Activated naive CD4-positive, alpha-beta T cell treated with anti-CD3 and anti-CD28 coated beads, Interleukin-2, amount 10 ng/mL, durations not matched to agents 7 days and 5 days (primary cell): ENCODE results near the gene AZU1.

Experiments used
- CTCF ChIA-PET: fragments of 350-600 bp; sonication (Branson Sonifier 250); formaldehyde crosslinking; loops from one replicate; lab custom pipeline; 2021; ENCODE audit warnings: antibody characterized with exemption; lab: Charles Lee
- DNase-seq: peaks from one replicate; pipeline ENCODE4 v3.0.0-alpha.2; 2020
- H3K27ac Mint-ChIP-seq: one replicate; pipeline ENCODE4 v1.8.0; 2021; ENCODE audit warnings: mild to moderate bottlenecking, moderate library complexity, mixed read lengths
- H3K27me3 Mint-ChIP-seq: one replicate; pipeline ENCODE4 v1.8.0; 2021; ENCODE audit warnings: mild to moderate bottlenecking, mixed read lengths
- H3K36me3 Mint-ChIP-seq: one replicate; pipeline ENCODE4 v1.8.0; 2021; ENCODE audit warnings: mixed read lengths
- H3K4me1 Mint-ChIP-seq: one replicate; pipeline ENCODE4 v1.8.0; 2021; ENCODE audit warnings: mixed read lengths
- H3K4me3 Mint-ChIP-seq: one replicate; pipeline ENCODE4 v1.8.0; 2021; ENCODE audit warnings: mild to moderate bottlenecking, moderate library complexity, mixed read lengths
- H3K9me3 Mint-ChIP-seq: one replicate; pipeline ENCODE4 v1.8.0; 2021; ENCODE audit warnings: mixed read lengths

AZU1 gene

GRCh38 chr19:801861-802497 lies 25.7 kb upstream of the AZU1 start:
- H3K4me3 Mint-ChIP-seq: peak overlapping the region; percentile 59
- H3K36me3 Mint-ChIP-seq: peaks cover 44% of the 10 kb centered on the region
- DNase-seq: no peak
- H3K4me1 Mint-ChIP-seq: peaks cover 42% of the 10 kb centered on the region
- CTCF ChIA-PET: interaction anchor here (0.5 kb wide), 1 partner anchor 36 kb away, joined by 3 read pairs; no protein-coding TSS in a partner anchor
- H3K27ac Mint-ChIP-seq: peak overlapping the region; percentile 69
- H3K27me3 Mint-ChIP-seq: peaks cover 1% of the 10 kb centered on the region
- no peaks in the 10 kb centered on the region for H3K9me3 Mint-ChIP-seq

- Mint-ChIP-seq H3K4me1 (peaks cover 47% of the 10 kb centered on the region), H3K4me3 (no peak overlapping the region), H3K27ac (no peak overlapping the region), H3K9me3 (no peaks in the 10 kb centered on the region), H3K36me3 (peaks cover 50% of the 10 kb centered on the region), H3K27me3 (no peaks in the 10 kb centered on the region)
- no peak for DNase-seq
- CTCF ChIA-PET: no interaction called here
Measured at GRCh38 chr19:802498-803098, 25.0 kb upstream of the AZU1 start.

- Mint-ChIP-seq H3K27me3 (no peaks in the 10 kb centered on the region), H3K36me3 (peaks cover 56% of the 10 kb centered on the region), H3K9me3 (no peaks in the 10 kb centered on the region), H3K27ac (no peak overlapping the region), H3K4me3 (no peak overlapping the region), H3K4me1 (peaks cover 48% of the 10 kb centered on the region)
- CTCF ChIA-PET: no interaction called here
- DNase-seq: no peak
Measured at GRCh38 chr19:803099-803561, 24.5 kb upstream of the AZU1 start.

GRCh38 chr19:803686-804418 lies 23.8 kb upstream of the AZU1 start:
- H3K36me3 Mint-ChIP-seq: peaks cover 53% of the 10 kb centered on the region
- peaks cover 48% of the 10 kb centered on the region for H3K4me1 Mint-ChIP-seq
- CTCF ChIA-PET: no interaction called here
- no peak overlapping the region for H3K4me3 Mint-ChIP-seq
- H3K27ac Mint-ChIP-seq: no peak overlapping the region
- DNase-seq: no peak
- no peaks in the 10 kb centered on the region for H3K27me3 Mint-ChIP-seq
- no peaks in the 10 kb centered on the region for H3K9me3 Mint-ChIP-seq

DNA sequence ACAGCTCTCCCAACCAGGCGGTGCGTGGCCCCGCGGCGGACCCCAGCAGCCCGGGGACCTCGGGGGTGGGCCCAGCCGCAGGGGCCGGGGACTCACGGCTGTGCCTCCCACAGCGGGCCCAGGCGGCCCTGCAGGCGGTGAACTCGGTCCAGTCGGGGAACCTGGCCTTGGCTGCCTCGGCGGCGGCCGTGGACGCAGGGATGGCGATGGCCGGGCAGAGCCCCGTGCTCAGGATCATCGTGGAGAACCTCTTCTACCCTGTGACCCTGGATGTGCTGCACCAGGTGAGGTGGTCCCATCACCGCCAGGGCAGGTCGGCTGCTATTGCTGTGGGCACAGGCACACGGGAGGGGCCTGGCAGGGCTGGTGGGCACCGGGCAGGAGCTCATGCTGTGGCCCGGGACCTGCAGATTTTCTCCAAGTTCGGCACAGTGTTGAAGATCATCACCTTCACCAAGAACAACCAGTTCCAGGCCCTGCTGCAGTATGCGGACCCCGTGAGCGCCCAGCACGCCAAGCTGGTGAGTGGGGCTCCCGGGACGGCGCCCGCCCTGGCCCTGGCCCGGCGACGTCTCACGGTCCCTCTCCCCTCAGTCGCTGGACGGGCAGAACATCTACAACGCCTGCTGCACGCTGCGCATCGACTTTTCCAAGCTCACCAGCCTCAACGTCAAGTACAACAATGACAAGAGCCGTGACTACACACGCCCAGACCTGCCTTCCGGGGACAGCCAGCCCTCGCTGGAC lies 23.0 kb upstream of the AZU1 start:
- DNase-seq: no peak
- H3K9me3 Mint-ChIP-seq: no peaks in the 10 kb centered on the region
- no peaks in the 10 kb centered on the region for H3K27me3 Mint-ChIP-seq
- H3K4me3 Mint-ChIP-seq: no peak overlapping the region
- peaks cover 48% of the 10 kb centered on the region for H3K36me3 Mint-ChIP-seq
- H3K4me1 Mint-ChIP-seq: peaks cover 43% of the 10 kb centered on the region
- CTCF ChIA-PET: no interaction called here
- no peak overlapping the region for H3K27ac Mint-ChIP-seq

DNA sequence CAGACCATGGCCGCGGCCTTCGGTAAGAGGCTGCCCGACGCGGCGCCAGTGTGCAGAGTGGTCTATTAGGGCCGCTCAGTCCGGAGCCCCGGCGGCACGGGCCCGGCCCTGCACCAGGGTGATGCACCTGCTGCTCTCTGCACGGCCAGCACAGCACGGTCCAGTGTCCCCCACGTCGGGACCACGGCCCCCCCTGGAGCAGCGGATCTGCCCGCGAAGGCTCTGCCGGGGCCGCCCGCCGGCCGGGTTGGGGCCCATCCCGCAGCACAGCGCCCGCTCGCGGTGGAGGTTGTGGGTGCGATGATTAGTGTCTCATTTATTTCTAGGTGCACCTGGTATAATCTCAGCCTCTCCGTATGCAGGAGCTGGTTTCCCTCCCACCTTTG lies 22.5 kb upstream of the AZU1 start:
- Mint-ChIP-seq H3K4me3 (no peak overlapping the region), H3K27me3 (no peaks in the 10 kb centered on the region), H3K4me1 (peaks cover 38% of the 10 kb centered on the region), H3K36me3 (peaks cover 49% of the 10 kb centered on the region), H3K27ac (no peak overlapping the region), H3K9me3 (no peaks in the 10 kb centered on the region)
- no peak for DNase-seq
- CTCF ChIA-PET: no interaction called here

DNA sequence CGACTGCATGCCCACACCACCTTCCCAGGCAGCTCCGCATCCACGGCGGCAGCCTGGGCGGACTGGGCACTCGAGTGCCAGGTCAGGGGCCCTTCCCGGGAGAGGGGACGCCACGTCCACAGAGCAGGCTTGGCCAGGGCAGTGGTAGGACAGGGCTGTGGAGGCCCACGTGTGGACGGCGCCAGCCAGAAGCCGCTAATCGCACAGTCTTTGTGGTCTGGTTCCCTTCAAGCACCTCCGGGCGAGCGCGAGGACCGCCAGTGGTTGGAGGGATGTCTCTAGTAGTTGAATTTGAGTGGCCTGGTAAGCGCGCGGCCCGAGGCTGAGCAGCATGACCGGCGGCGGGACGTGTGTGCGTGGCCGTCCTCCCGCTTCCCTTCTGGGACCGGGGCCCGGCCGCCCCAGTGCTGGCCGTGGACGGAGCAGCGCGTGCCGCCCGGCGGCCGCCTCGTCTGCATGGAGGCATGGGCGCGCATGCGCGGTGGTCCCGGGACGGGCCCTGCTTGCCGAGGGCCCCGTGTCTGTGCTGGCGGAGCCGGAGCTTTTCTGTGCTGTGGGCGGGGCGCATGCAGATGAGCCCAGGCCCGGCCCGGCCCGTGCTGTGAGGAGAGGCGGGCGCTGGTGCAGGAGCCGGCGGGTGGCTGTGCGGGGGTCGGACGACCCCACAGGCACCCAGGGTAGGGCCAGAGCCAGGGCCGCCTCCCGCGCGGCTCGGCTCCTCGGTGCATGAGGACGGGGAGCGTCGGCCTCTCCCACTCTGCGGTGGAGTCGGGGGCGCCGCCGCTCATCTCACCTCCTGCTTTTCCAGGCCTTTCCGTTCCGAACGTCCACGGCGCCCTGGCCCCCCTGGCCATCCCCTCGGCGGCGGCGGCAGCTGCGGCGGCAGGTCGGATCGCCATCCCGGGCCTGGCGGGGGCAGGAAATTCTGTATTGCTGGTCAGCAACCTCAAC lies 21.8 kb upstream of the AZU1 start:
- Mint-ChIP-seq H3K27ac (no peak overlapping the region), H3K4me1 (peaks cover 32% of the 10 kb centered on the region), H3K4me3 (no peak overlapping the region), H3K27me3 (no peaks in the 10 kb centered on the region), H3K36me3 (peaks cover 49% of the 10 kb centered on the region), H3K9me3 (no peaks in the 10 kb centered on the region)
- no peak for DNase-seq
- CTCF ChIA-PET: no interaction called here

DNA sequence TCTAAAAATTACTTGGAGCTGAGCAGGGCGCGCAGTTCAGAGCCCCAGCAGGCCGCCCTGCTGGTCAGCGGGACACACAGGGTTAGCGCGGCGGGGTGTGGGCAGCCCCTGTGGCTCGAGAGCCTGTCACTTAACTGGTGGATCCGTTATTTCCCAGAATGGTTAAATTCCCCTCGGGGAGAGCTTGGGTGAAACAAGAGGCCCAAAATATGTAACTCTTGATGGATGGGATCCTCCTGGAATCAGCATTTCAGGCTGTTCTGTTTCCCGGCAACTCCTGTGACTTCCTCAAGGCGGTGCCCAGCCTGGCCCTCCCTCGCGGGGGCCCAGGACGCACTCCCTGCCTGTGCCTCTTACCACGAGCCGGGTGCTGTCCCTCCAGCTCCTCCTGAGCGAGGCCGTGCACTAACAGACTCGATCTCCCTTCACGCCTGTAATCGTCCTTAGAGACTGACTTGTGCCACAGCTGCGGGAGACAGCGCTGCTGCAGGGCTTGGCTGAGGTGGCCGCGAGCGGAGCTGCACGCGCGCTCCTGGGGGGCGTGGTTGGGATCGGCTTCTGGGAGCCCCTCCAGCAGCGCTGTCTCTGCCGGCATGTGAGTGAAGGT lies 20.7 kb upstream of the AZU1 start:
- no peak overlapping the region for H3K27ac Mint-ChIP-seq
- H3K4me1 Mint-ChIP-seq: peaks cover 22% of the 10 kb centered on the region
- H3K4me3 Mint-ChIP-seq: no peak overlapping the region
- CTCF ChIA-PET: no interaction called here
- H3K36me3 Mint-ChIP-seq: peaks cover 52% of the 10 kb centered on the region
- DNase-seq: no peak
- H3K27me3 Mint-ChIP-seq: no peaks in the 10 kb centered on the region
- H3K9me3 Mint-ChIP-seq: no peaks in the 10 kb centered on the region

GRCh38 chr19:807627-808422 lies 19.8 kb upstream of the AZU1 start:
- Mint-ChIP-seq H3K4me1 (peaks cover 12% of the 10 kb centered on the region), H3K9me3 (no peaks in the 10 kb centered on the region), H3K36me3 (peaks cover 49% of the 10 kb centered on the region), H3K4me3 (no peak overlapping the region), H3K27ac (peak overlapping the region; percentile 64), H3K27me3 (no peaks in the 10 kb centered on the region)
- no peak for DNase-seq
- CTCF ChIA-PET: no interaction called here

GRCh38 chr19:808423-808775 lies 19.2 kb upstream of the AZU1 start:
- H3K27ac Mint-ChIP-seq: no peak overlapping the region
- DNase-seq: no peak
- H3K9me3 Mint-ChIP-seq: no peaks in the 10 kb centered on the region
- H3K36me3 Mint-ChIP-seq: peaks cover 46% of the 10 kb centered on the region
- CTCF ChIA-PET: no interaction called here
- no peak overlapping the region for H3K4me3 Mint-ChIP-seq
- H3K27me3 Mint-ChIP-seq: no peaks in the 10 kb centered on the region
- H3K4me1 Mint-ChIP-seq: peaks cover 9% of the 10 kb centered on the region

- Mint-ChIP-seq H3K27ac (no peak overlapping the region), H3K36me3 (peaks cover 48% of the 10 kb centered on the region), H3K4me3 (no peak overlapping the region)
Measured at GRCh38 chr19:810077-810855, 17.4 kb upstream of the AZU1 start.

GRCh38 chr19:810883-811489 lies 16.7 kb upstream of the AZU1 start:
- peaks cover 7% of the 10 kb centered on the region for H3K4me1 Mint-ChIP-seq
- DNase-seq: no peak
- CTCF ChIA-PET: no interaction called here
- no peaks in the 10 kb centered on the region for H3K9me3 Mint-ChIP-seq
- peaks cover 48% of the 10 kb centered on the region for H3K36me3 Mint-ChIP-seq
- no peak overlapping the region for H3K4me3 Mint-ChIP-seq
- no peak overlapping the region for H3K27ac Mint-ChIP-seq
- H3K27me3 Mint-ChIP-seq: no peaks in the 10 kb centered on the region

More at GRCh38 chr19:810077-810855, 17.4 kb upstream of the AZU1 start:
- Mint-ChIP-seq H3K9me3 (no peaks in the 10 kb centered on the region), H3K27me3 (no peaks in the 10 kb centered on the region), H3K4me1 (peaks cover 7% of the 10 kb centered on the region)
- CTCF ChIA-PET: no interaction called here
- no peak for DNase-seq
